ENCODE data around the gene HELQ.

GRCh38 chr4:83454686-83455085 lies 937 bp downstream of the HELQ start:
- TF ChIP-seq, protein P1, sequence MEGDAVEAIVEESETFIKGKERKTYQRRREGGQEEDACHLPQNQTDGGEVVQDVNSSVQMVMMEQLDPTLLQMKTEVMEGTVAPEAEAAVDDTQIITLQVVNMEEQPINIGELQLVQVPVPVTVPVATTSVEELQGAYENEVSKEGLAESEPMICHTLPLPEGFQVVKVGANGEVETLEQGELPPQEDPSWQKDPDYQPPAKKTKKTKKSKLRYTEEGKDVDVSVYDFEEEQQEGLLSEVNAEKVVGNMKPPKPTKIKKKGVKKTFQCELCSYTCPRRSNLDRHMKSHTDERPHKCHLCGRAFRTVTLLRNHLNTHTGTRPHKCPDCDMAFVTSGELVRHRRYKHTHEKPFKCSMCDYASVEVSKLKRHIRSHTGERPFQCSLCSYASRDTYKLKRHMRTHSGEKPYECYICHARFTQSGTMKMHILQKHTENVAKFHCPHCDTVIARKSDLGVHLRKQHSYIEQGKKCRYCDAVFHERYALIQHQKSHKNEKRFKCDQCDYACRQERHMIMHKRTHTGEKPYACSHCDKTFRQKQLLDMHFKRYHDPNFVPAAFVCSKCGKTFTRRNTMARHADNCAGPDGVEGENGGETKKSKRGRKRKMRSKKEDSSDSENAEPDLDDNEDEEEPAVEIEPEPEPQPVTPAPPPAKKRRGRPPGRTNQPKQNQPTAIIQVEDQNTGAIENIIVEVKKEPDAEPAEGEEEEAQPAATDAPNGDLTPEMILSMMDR (conservative IDR thresholded peaks at IDR 0.05 in 1 of 2, IDR thresholded peaks at IDR 0.05 in 1 of 2; ENCODE audit: low read depth in 1 of 2, low read length in 2 of 2): no peak
- TF ChIP-seq EZH2 (IDR thresholded peaks at IDR 0.05; ENCODE audit: low read length, missing control alignments): no peak

All from fibroblast of lung (primary cell).